Liver (tissue), 9 donors: Measurements from ENCODE around the gene LRRC30. TPM values are rescaled to one million over a fixed set of nuclear protein-coding genes. Genes with fewer than 3 reads are reported as not detected.

ENCODE experiments used
- DNase-seq: peaks from one replicate; pipeline ENCODE4 v3.0.0-alpha.2; 2017; ENCODE audit warnings: low spot score
- H3K27ac ChIP-seq, 2 donors: one replicate each; pipeline ENCODE4 v1.7.0; 2013; ENCODE audit warnings: inconsistent platforms in 2 of 2, low read length in 2 of 2, control low read depth in 1 of 2, low read depth in 1 of 2, mild to moderate bottlenecking in 1 of 2
- H3K27me3 ChIP-seq, 4 donors: one replicate each; pipeline versions ENCODE4 v1.6.1 to v1.7.0; 2013; ENCODE audit warnings: low read length in 3 of 4, inconsistent platforms in 1 of 4, mild to moderate bottlenecking in 1 of 4, moderate library complexity in 1 of 4; ENCODE audit not compliant: control insufficient read depth in 4 of 4, insufficient read depth in 4 of 4
- H3K36me3 ChIP-seq, 4 donors: one replicate each; pipeline versions ENCODE4 v1.6.1 to v1.7.0; 2013; ENCODE audit warnings: low read length in 3 of 4, mild to moderate bottlenecking in 3 of 4, low read depth in 1 of 4, moderate library complexity in 1 of 4; ENCODE audit not compliant: control insufficient read depth in 4 of 4, insufficient read depth in 3 of 4
- H3K4me1 ChIP-seq, 4 donors: one replicate each; pipeline versions ENCODE4 v1.6.1 to v1.7.0; 2013; ENCODE audit warnings: low read length in 3 of 4, mild to moderate bottlenecking in 3 of 4, moderate library complexity in 1 of 4; ENCODE audit not compliant: control insufficient read depth in 4 of 4, insufficient read depth in 4 of 4
- H3K4me3 ChIP-seq, 3 donors: one replicate each; pipeline versions ENCODE4 v1.6.1 to v1.7.0; 2013; ENCODE audit warnings: low read length in 3 of 3, control low read depth in 1 of 3, low read depth in 1 of 3, mild to moderate bottlenecking in 1 of 3
- H3K9ac ChIP-seq, 2 donors: one replicate each; pipeline ENCODE4 v1.7.0; 2013; ENCODE audit warnings: low read length in 2 of 2, mild to moderate bottlenecking in 2 of 2, moderate library complexity in 2 of 2, control low read depth in 1 of 2, low read depth in 1 of 2
- H3K9me3 ChIP-seq, 4 donors: one replicate each; pipeline versions ENCODE4 v1.6.1 to v1.7.0; 2013; ENCODE audit warnings: low read length in 3 of 4; ENCODE audit not compliant: control insufficient read depth in 4 of 4
- ATF3 ChIP-seq: IDR thresholded peaks from 2 replicates; pipeline ENCODE4 v1.6.1; 2016; ENCODE audit warnings: antibody characterized with exemption
- EGR1 ChIP-seq, 2 donors: IDR thresholded peaks; 2 replicates each; pipeline ENCODE4 v1.6.1; 2016 to 2018; ENCODE audit warnings: antibody characterized with exemption in 2 of 2, low read depth in 2 of 2
- FOXA1 ChIP-seq: IDR thresholded peaks from 2 replicates; pipeline ENCODE4 v1.6.1; 2016; ENCODE audit warnings: antibody characterized with exemption
- FOXA2 ChIP-seq: IDR thresholded peaks from 2 replicates; pipeline ENCODE4 v1.6.1; 2016; ENCODE audit warnings: antibody characterized with exemption
- GABPA ChIP-seq, 2 donors: IDR thresholded peaks in 1 of 2; conservative IDR thresholded peaks in 1 of 2; 2 replicates each; pipeline ENCODE4 v1.6.1; 2016; ENCODE audit warnings: antibody characterized with exemption in 2 of 2, mild to moderate bottlenecking in 1 of 2, moderate library complexity in 1 of 2
- HNF4A ChIP-seq, 2 donors: conservative IDR thresholded peaks; 2 replicates each; pipeline ENCODE4 v1.6.1; 2016; ENCODE audit warnings: antibody characterized with exemption in 2 of 2, mild to moderate bottlenecking in 2 of 2
- JUND ChIP-seq, 2 donors: IDR thresholded peaks; 2 replicates each; pipeline ENCODE4 v1.6.1; 2016; ENCODE audit warnings: antibody characterized with exemption in 2 of 2
- MAX ChIP-seq: IDR thresholded peaks from 2 replicates; pipeline ENCODE4 v1.6.1; 2016; ENCODE audit warnings: antibody characterized with exemption
- NR2F2 ChIP-seq: IDR thresholded peaks from 2 replicates; pipeline ENCODE4 v1.6.1; 2016; ENCODE audit warnings: antibody characterized with exemption
- RAD21 ChIP-seq, 2 donors: IDR thresholded peaks; 2 replicates each; pipeline ENCODE4 v1.6.1; 2016; ENCODE audit warnings: antibody characterized with exemption in 2 of 2, mild to moderate bottlenecking in 2 of 2
- REST ChIP-seq: IDR thresholded peaks from 2 replicates; pipeline ENCODE4 v1.6.1; 2016; ENCODE audit warnings: antibody characterized with exemption, mild to moderate bottlenecking
- RXRA ChIP-seq, 2 donors: IDR thresholded peaks; 2 replicates each; pipeline ENCODE4 v1.6.1; 2017 to 2018; ENCODE audit warnings: antibody characterized with exemption in 2 of 2, mild to moderate bottlenecking in 1 of 2
- SP1 ChIP-seq: IDR thresholded peaks from 2 replicates; pipeline ENCODE4 v1.6.1; 2018; ENCODE audit warnings: antibody characterized with exemption, mild to moderate bottlenecking
- TAF1 ChIP-seq: conservative IDR thresholded peaks from 2 replicates; pipeline ENCODE4 v1.6.1; 2016; ENCODE audit warnings: antibody characterized with exemption, mild to moderate bottlenecking
- YY1 ChIP-seq: IDR thresholded peaks from 2 replicates; pipeline ENCODE4 v1.6.1; 2016; ENCODE audit warnings: antibody characterized with exemption, mild to moderate bottlenecking
- ZBTB33 ChIP-seq: IDR thresholded peaks from 2 replicates; pipeline ENCODE4 v1.6.1; 2016; ENCODE audit warnings: antibody characterized with exemption
- WGBS: extraction: QIAGEN DNeasy Blood & Tissue Kit; methylation state at CpG from one replicate; pipeline ENCODE4 v1.1.7; 2013; 5-methylcytosine and 5-hydroxymethylcytosine counted together
- polyA plus RNA-seq, 2 donors: library from polyadenylated mRNA; stranded (reverse) in 1 of 2; unstranded in 1 of 2; fragments of 200-250 nt in 1 of 2; fragments of >200 nt in 1 of 2; fragmentation: Nextera tagmentation in 1 of 2; extraction: Ambion mirVana in 1 of 2; gene quantifications; one replicate each; pipeline versions ENCODE4 v1.2.1 to v1.2.3, GENCODE V29; 2013 to 2015
- total RNA-seq, 2 donors: library from RNA; depleted of rRNA; stranded (reverse); fragments of >200 nt; gene quantifications; one replicate each; pipeline ENCODE4 v1.2.3, GENCODE V29; 2014
- TF ChIP-seq, protein P1 (sequence below): fragments of 150-350 bp; IDR thresholded peaks from 2 replicates; pipeline ENCODE4 v1.5.1; 2017; ENCODE audit warnings: improper control_type of control experiment, low read depth, low read length; ENCODE audit not compliant: missing input control
- donor health status: healthy.
- donor health status: healthy.
- donor health status: healthy.
- donor health status: healthy.
- donor health status: healthy.

The LRRC30 gene
- total and polyA plus RNA-seq, 4 donors, result not detected

GRCh38 chr18:7256618-7257425 lies 25.9 kb downstream of the LRRC30 start:
- Histone ChIP-seq H3K4me1 (peaks cover 0 to 2% (median under 1%) of the 10 kb centered on the region in 4 donors), H3K36me3 (no peaks in the 10 kb centered on the region), H3K4me3 (no peak overlapping the region), H3K27ac (no peak overlapping the region), H3K9ac (no peak overlapping the region), H3K27me3 (peaks cover 0 to 4% (median 0%) of the 10 kb centered on the region in 4 donors), H3K9me3 (no peaks in the 10 kb centered on the region)
- 45% methylated on average over 10 of the region's 10 CpGs for WGBS
- no peak for DNase-seq
- TF ChIP-seq EGR1 (IDR thresholded peaks at IDR 0.05; ENCODE audit: low read depth in 2 of 2) (no peak), RXRA (IDR thresholded peaks at IDR 0.05) (no peak), FOXA2 (no peak), NR2F2 (no peak), REST (no peak), HNF4A (conservative IDR thresholded peaks at IDR 0.05) (no peak)

GRCh38 chr18:7257426-7257740 lies 26.5 kb downstream of the LRRC30 start:
- Histone ChIP-seq H3K9me3 (no peaks in the 10 kb centered on the region), H3K4me1 (peaks cover 0 to 2% (median under 1%) of the 10 kb centered on the region in 4 donors), H3K36me3 (no peaks in the 10 kb centered on the region), H3K27ac (no peak overlapping the region), H3K4me3 (no peak overlapping the region), H3K27me3 (peaks cover 0 to 4% (median 0%) of the 10 kb centered on the region in 4 donors), H3K9ac (no peak overlapping the region)
- WGBS, result 65% methylated on average over 3 of the region's 3 CpGs
- TF ChIP-seq ZBTB33, result no peak
- TF ChIP-seq RAD21 (IDR thresholded peaks at IDR 0.05), result no peak
- TF ChIP-seq MAX, result no peak
- TF ChIP-seq FOXA2, result no peak
- no peak for TF ChIP-seq REST
- TF ChIP-seq JUND (IDR thresholded peaks at IDR 0.05), result no peak
- no peak for TF ChIP-seq NR2F2
- TF ChIP-seq YY1, result no peak
- TF ChIP-seq EGR1 (IDR thresholded peaks at IDR 0.05; ENCODE audit: low read depth in 2 of 2), result no peak
- no peak for TF ChIP-seq GABPA (IDR thresholded peaks at IDR 0.05 in 1 of 2, conservative IDR thresholded peaks at IDR 0.05 in 1 of 2)
- TF ChIP-seq, protein P1, sequence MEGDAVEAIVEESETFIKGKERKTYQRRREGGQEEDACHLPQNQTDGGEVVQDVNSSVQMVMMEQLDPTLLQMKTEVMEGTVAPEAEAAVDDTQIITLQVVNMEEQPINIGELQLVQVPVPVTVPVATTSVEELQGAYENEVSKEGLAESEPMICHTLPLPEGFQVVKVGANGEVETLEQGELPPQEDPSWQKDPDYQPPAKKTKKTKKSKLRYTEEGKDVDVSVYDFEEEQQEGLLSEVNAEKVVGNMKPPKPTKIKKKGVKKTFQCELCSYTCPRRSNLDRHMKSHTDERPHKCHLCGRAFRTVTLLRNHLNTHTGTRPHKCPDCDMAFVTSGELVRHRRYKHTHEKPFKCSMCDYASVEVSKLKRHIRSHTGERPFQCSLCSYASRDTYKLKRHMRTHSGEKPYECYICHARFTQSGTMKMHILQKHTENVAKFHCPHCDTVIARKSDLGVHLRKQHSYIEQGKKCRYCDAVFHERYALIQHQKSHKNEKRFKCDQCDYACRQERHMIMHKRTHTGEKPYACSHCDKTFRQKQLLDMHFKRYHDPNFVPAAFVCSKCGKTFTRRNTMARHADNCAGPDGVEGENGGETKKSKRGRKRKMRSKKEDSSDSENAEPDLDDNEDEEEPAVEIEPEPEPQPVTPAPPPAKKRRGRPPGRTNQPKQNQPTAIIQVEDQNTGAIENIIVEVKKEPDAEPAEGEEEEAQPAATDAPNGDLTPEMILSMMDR, result no peak
- no peak for TF ChIP-seq ATF3
- TF ChIP-seq TAF1, result no peak
- TF ChIP-seq FOXA1, result no peak
- TF ChIP-seq SP1, result no peak
- DNase-seq, result no peak
